Adrenal gland (tissue), 5 donors: ENCODE data around the gene SBSN.

ENCODE experiments used
- POLR2A ChIP-seq, 2 donors: fragments of 450-650 bp; IDR thresholded peaks; one replicate each; pipeline ENCODE4 v1.6.1; 2017; ENCODE audit warnings: antibody characterized with exemption in 2 of 2, mild to moderate bottlenecking in 2 of 2, moderate library complexity in 1 of 2
- TF ChIP-seq, protein P1 (sequence below), 6 experiments: fragments of 450-650 bp in 4 of 6; fragments of 200-600 bp in 2 of 6; sonication (generic) in 1 of 6; IDR thresholded peaks; 1 replicate in 5 of 6; 2 replicates in 1 of 6; pipeline versions ENCODE4 v1.5.1 to v1.8.0; 2016 to 2021; ENCODE audit warnings: antibody characterized with exemption in 6 of 6, mild to moderate bottlenecking in 2 of 6, moderate library complexity in 1 of 6
- donor health status: DM: no; HTN: no; CAD: no.

DNA sequence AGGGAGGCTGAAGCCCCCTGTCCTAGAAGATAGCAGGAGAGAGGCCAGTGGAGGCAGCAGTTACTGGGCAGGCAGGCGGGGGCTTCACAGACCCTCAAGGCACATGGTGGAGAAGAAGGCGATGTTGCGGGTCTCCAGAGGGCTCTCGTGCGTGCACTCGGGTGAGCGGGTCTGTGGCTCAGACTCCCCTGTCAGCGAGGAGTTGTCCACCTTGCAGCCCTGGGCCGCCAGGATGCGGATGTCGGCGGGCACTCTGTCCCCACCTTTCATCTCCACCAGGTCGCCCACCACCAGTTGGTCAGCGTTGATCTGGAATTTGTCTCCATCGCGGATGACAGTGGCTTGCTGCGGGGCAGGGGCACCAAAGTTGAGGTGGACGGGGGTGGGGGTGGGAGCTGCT is 32.2 kb upstream of the SBSN start:
- TF ChIP-seq, protein P1, sequence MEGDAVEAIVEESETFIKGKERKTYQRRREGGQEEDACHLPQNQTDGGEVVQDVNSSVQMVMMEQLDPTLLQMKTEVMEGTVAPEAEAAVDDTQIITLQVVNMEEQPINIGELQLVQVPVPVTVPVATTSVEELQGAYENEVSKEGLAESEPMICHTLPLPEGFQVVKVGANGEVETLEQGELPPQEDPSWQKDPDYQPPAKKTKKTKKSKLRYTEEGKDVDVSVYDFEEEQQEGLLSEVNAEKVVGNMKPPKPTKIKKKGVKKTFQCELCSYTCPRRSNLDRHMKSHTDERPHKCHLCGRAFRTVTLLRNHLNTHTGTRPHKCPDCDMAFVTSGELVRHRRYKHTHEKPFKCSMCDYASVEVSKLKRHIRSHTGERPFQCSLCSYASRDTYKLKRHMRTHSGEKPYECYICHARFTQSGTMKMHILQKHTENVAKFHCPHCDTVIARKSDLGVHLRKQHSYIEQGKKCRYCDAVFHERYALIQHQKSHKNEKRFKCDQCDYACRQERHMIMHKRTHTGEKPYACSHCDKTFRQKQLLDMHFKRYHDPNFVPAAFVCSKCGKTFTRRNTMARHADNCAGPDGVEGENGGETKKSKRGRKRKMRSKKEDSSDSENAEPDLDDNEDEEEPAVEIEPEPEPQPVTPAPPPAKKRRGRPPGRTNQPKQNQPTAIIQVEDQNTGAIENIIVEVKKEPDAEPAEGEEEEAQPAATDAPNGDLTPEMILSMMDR (IDR thresholded peaks at IDR 0.05), result no peak
- no peak for TF ChIP-seq POLR2A (IDR thresholded peaks at IDR 0.05)
